RKO (cell line): ENCODE results near the gene RIMS1.
A peak's percentile ranks its signal among the peaks of the same experiment; 100 is the strongest.

Experiments
- DNase-seq: peaks from one replicate; pipeline ENCODE4 v3.0.0-alpha.2; 2016; ENCODE audit warnings: low spot score

RIMS1 gene

GRCh38 chr6:72416744-72417465 is 530.6 kb downstream of the RIMS1 start:
- no peak for DNase-seq

- DNase-seq: no peak
These were observed 531.4 kb downstream of the RIMS1 start for GRCh38 chr6:72417759-72418158.

- no peak for DNase-seq
These were observed 532.1 kb downstream of the RIMS1 start for GRCh38 chr6:72418495-72418894.

DNA sequence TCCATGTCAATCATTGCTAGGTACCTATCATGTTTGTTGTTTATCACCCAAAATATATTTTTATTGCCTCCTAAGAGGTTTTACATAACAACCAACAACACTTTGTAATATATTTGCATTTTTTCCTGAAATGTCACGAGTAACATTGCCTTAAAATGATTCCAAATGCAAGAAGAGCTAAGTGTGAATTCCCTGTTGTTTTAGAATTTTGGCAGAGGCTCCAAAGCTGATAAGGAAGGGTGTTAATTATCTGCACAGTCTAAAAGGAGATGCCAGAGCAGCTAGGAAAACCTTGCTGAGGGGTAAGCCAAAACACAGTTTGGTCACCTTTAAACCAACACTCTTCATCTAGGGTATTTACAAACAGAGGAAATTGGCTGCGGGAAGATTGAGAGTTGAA is 533.6 kb downstream of the RIMS1 start:
- no peak for DNase-seq

GRCh38 chr6:72420409-72420808 is 534.1 kb downstream of the RIMS1 start:
- no peak for DNase-seq

DNA sequence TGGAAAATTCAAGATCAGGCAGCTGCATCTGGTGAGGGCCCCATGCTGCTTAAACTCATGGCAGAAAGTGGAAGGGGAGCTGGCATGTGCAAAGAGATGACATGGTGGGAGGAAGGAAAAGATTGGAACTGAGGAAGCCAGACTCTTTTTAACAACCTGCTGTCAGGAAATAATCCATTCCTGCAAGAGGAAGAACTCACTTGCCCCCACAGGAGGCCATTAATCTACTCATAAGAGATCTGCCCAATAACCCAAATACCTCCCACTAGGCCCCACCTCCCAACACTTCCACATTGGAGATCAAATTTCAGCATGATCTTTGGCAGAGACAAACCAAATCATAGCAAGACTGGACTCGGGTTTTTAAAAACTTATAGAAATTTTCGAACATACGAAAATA is 535.0 kb downstream of the RIMS1 start:
- no peak for DNase-seq

- DNase-seq: no peak
These were observed 535.8 kb downstream of the RIMS1 start for GRCh38 chr6:72422171-72422570.

- DNase-seq: no peak
These were observed 538.1 kb downstream of the RIMS1 start for GRCh38 chr6:72424476-72424875.

GRCh38 chr6:72425003-72425681 is 538.8 kb downstream of the RIMS1 start:
- no peak for DNase-seq

GRCh38 chr6:72440611-72441010 is 554.3 kb downstream of the RIMS1 start:
- no peak for DNase-seq

- DNase-seq: peak; percentile 5
These were observed 560.1 kb downstream of the RIMS1 start for GRCh38 chr6:72446430-72446829.
